PC-3 (cell line): ENCODE results near the gene ANKHD1. TPM values are rescaled to one million over a fixed set of nuclear protein-coding genes. Genes with fewer than 3 reads are reported as not detected.

Source experiments
- ATAC-seq: fragments of 200-7000 bp; cut with Tn5 transposase; 2 replicates; pipeline ENCODE4 v1.9.1; 2020; ENCODE audit warnings: mild to moderate bottlenecking, moderate library complexity
- BruUV-seq: library from RNA; stranded (reverse); fragments of 400-500 nt; replicated peaks from 2 replicates; lab custom pipeline; 2021; lab: Mats Ljungman, UMichigan
- CTCF ChIA-PET: fragments of 300-600 bp; sonication (Branson Sonifier 250); formaldehyde crosslinking; loops from one replicate; lab custom pipeline; 2022; ENCODE audit warnings: antibody characterized with exemption; lab: Charles Lee
- POLR2A ChIA-PET: fragments of 300-600 bp; sonication (Branson Sonifier 250); formaldehyde crosslinking; loops from one replicate; lab custom pipeline; 2022; ENCODE audit warnings: antibody characterized with exemption; ENCODE audit not compliant: unreplicated experiment; lab: Charles Lee
- DNase-seq: peaks from one replicate; pipeline ENCODE4 v3.0.0-alpha.2; 2015
- H2AFZ ChIP-seq: fragments of 300-600 bp; sonication (generic); 2 replicates; pipeline ENCODE4 v1.6.0; 2016; ENCODE audit warnings: antibody characterized with exemption, low read length
- H3F3A ChIP-seq: fragments of 300-600 bp; sonication (generic); one replicate; pipeline ENCODE4 v1.6.0; 2017; ENCODE audit warnings: antibody characterized with exemption, low read length, control low read depth, mild to moderate bottlenecking; ENCODE audit not compliant: unreplicated experiment
- H3K27ac ChIP-seq: fragments of 300-600 bp; sonication (generic); 2 replicates; pipeline ENCODE4 v1.5.1; 2016; ENCODE audit warnings: mild to moderate bottlenecking, low read length
- H3K27me3 ChIP-seq: fragments of 300-600 bp; sonication (generic); 2 replicates; pipeline ENCODE4 v1.6.1; 2016; ENCODE audit warnings: low read length, mixed read lengths
- H3K36me3 ChIP-seq: fragments of 300-600 bp; sonication (generic); 2 replicates; pipeline ENCODE4 v1.6.1; 2016; ENCODE audit warnings: low read depth, mixed run types, low read length, mixed read lengths
- H3K4me1 ChIP-seq: fragments of 300-600 bp; sonication (generic); 2 replicates; pipeline ENCODE4 v1.5.1; 2016; ENCODE audit warnings: low read length; ENCODE audit not compliant: insufficient read depth
- H3K4me2 ChIP-seq: fragments of 300-600 bp; sonication (generic); 2 replicates; pipeline ENCODE4 v1.6.0; 2016; ENCODE audit warnings: low read length
- H3K4me3 ChIP-seq: fragments of 300-600 bp; sonication (generic); 2 replicates; pipeline ENCODE4 v1.5.1; 2016; ENCODE audit warnings: mild to moderate bottlenecking, low read length, mixed read lengths
- H3K79me2 ChIP-seq: fragments of 300-600 bp; sonication (generic); 2 replicates; pipeline ENCODE4 v1.6.1; 2017; ENCODE audit warnings: low read length, mixed read lengths
- H3K9ac ChIP-seq: fragments of 300-600 bp; sonication (generic); 2 replicates; pipeline ENCODE4 v1.6.0; 2016; ENCODE audit warnings: mild to moderate bottlenecking, low read length
- H3K9me2 ChIP-seq: fragments of 300-600 bp; sonication (generic); replicated peaks from 2 replicates; pipeline ENCODE4 v1.6.1; 2016; ENCODE audit warnings: mixed run types, low read length, mixed read lengths
- H3K9me3 ChIP-seq: fragments of 300-600 bp; sonication (generic); 2 replicates; pipeline ENCODE4 v1.6.1; 2016; ENCODE audit warnings: low read length, mixed read lengths
- H4K20me1 ChIP-seq: fragments of 300-600 bp; sonication (generic); 2 replicates; pipeline ENCODE4 v1.6.1; 2016; ENCODE audit warnings: low read length, mixed read lengths
- EZH2 ChIP-seq: fragments of 300-600 bp; sonication (generic); IDR thresholded peaks from one replicate; pipeline ENCODE4 v1.6.1; 2017; ENCODE audit warnings: antibody characterized with exemption, mild to moderate bottlenecking, low read length; ENCODE audit not compliant: unreplicated experiment
- EZH2phosphoT487 ChIP-seq: fragments of 300-600 bp; sonication (generic); IDR thresholded peaks from 2 replicates; pipeline ENCODE4 v1.6.1; 2018; ENCODE audit warnings: mild to moderate bottlenecking, antibody characterized with exemption, low read length, borderline replicate concordance
- intact Hi-C: fragments of 100-400 bp; cut with micrococcal nuclease; formaldehyde crosslinking; loops from 2 replicates; pipeline ENCODE4 v1.9.0; 2023
- total RNA-seq: library from RNA; depleted of rRNA; stranded (reverse); fragments of >200 nt; gene quantifications from 2 replicates; pipeline ENCODE4 v1.2.3, GENCODE V29; 2014
- TF ChIP-seq, protein P1 (sequence below): fragments of 300-600 bp; sonication (generic); conservative IDR thresholded peaks from 2 replicates; pipeline ENCODE4 v1.5.1; 2017; ENCODE audit warnings: antibody characterized with exemption, low read depth, mild to moderate bottlenecking, low read length

The ANKHD1 gene
- total RNA-seq, 1 experiment from 2014 or later: 64.6 TPM

DNA sequence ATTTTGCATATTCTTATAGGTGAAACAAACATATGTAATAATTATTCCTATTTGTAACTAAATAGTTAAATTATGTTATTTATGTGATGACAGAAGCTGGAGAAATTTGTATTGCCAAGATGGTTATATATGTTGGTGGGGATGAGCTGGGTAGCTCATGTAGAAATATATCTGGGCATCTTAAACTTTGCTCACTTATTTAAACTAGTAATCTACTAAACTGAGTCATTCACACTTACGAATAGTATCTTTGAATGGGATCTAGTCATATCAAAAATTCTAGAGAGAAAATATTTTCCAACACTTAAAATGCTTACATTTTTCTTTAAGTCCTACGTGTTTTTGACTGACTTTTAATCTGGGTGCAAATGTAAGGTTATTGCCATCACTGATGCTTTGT, 101.2 kb downstream of the ANKHD1 start:
- TF ChIP-seq EZH2: no peak
- no peak for TF ChIP-seq EZH2phosphoT487
- TF ChIP-seq, protein P1, sequence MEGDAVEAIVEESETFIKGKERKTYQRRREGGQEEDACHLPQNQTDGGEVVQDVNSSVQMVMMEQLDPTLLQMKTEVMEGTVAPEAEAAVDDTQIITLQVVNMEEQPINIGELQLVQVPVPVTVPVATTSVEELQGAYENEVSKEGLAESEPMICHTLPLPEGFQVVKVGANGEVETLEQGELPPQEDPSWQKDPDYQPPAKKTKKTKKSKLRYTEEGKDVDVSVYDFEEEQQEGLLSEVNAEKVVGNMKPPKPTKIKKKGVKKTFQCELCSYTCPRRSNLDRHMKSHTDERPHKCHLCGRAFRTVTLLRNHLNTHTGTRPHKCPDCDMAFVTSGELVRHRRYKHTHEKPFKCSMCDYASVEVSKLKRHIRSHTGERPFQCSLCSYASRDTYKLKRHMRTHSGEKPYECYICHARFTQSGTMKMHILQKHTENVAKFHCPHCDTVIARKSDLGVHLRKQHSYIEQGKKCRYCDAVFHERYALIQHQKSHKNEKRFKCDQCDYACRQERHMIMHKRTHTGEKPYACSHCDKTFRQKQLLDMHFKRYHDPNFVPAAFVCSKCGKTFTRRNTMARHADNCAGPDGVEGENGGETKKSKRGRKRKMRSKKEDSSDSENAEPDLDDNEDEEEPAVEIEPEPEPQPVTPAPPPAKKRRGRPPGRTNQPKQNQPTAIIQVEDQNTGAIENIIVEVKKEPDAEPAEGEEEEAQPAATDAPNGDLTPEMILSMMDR: no peak
- Histone ChIP-seq H3K9me3 (no peaks in the 10 kb centered on the region), H3K4me1 (no peaks in the 10 kb centered on the region), H4K20me1 (no peaks in the 10 kb centered on the region), H3K4me2 (no peak overlapping the region), H3K4me3 (no peak overlapping the region), H3K9me2 (no peaks in the 10 kb centered on the region), H3K9ac (no peak overlapping the region), H3K36me3 (peaks cover 25% of the 10 kb centered on the region), H3K27me3 (no peaks in the 10 kb centered on the region), H3F3A (peaks cover 6% of the 10 kb centered on the region), H2AFZ (no peak overlapping the region), H3K79me2 (no peaks in the 10 kb centered on the region), H3K27ac (no peak overlapping the region)
- ChIA-PET POLR2A (no interaction called here), CTCF (no interaction called here)
- ATAC-seq (no peak), DNase-seq (no peak)
- intact Hi-C loops: no loop called here
- BruUV-seq: no TSS peak

DNA sequence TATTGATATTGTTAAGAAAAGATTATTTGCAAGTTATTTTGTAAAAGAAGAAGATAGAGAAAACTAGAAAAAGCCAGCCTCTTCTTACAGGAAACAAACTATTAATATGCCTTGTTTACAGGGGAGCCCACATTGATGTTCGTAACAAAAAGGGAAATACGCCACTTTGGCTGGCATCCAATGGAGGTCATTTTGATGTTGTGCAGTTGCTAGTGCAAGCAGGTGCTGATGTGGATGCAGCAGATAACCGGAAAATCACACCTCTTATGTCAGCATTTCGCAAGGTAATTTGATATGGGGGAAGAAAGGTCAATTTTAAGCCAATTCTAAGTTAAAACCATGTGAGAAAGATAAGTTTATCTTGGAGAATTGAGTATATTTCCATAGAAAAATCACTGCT, 108.3 kb downstream of the ANKHD1 start:
- Histone ChIP-seq H3K79me2 (no peaks in the 10 kb centered on the region), H4K20me1 (no peaks in the 10 kb centered on the region), H3K4me2 (no peak overlapping the region), H3K9me2 (no peaks in the 10 kb centered on the region), H2AFZ (no peak overlapping the region), H3K9me3 (no peaks in the 10 kb centered on the region), H3K4me3 (no peak overlapping the region), H3K27me3 (no peaks in the 10 kb centered on the region), H3F3A (no peaks in the 10 kb centered on the region), H3K9ac (no peak overlapping the region), H3K4me1 (no peaks in the 10 kb centered on the region), H3K36me3 (peaks cover 58% of the 10 kb centered on the region), H3K27ac (no peak overlapping the region)
- intact Hi-C loops: no loop called here
- DNase-seq (no peak), ATAC-seq (no peak)
- POLR2A ChIA-PET: no interaction called here
- BruUV-seq: no TSS peak
- CTCF ChIA-PET: no interaction called here
- no peak for TF ChIP-seq EZH2
- TF ChIP-seq, protein P1: no peak

DNA sequence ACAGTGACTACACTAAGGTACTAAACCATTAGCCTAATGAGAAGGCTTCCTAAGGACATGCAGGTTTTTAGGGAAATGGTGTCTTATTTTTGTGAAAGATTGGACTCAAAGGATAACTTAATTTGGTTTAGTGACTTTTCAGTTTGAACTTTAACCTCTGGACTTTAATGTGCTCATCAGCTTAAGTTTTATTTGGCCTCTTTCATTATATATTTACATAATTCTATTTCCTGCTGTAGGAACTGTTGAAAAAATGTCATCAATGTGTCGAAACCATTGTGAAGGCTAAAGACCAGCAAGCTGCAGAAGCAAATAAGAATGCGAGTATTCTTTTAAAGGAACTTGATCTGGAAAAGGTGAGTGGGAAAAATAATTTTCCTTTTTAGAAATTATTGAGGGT, 111.5 kb downstream of the ANKHD1 start:
- Histone ChIP-seq H2AFZ (no peak overlapping the region), H3K9ac (no peak overlapping the region), H3F3A (no peaks in the 10 kb centered on the region), H3K27ac (no peak overlapping the region), H3K9me2 (no peaks in the 10 kb centered on the region), H3K36me3 (peaks cover 36% of the 10 kb centered on the region), H3K4me1 (no peaks in the 10 kb centered on the region), H3K4me2 (no peak overlapping the region), H3K9me3 (no peaks in the 10 kb centered on the region), H3K27me3 (no peaks in the 10 kb centered on the region), H3K79me2 (no peaks in the 10 kb centered on the region), H4K20me1 (no peaks in the 10 kb centered on the region), H3K4me3 (no peak overlapping the region)
- DNase-seq: no peak
- TF ChIP-seq EZH2phosphoT487 (no peak), EZH2 (no peak)
- TF ChIP-seq, protein P1: no peak
- intact Hi-C loops: no loop called here
- no peak for ATAC-seq
- ChIA-PET CTCF (no interaction called here), POLR2A (no interaction called here)
- BruUV-seq: no TSS peak
